ENCODE measurements around the gene GALR2. TPM values are rescaled to one million over a fixed set of nuclear protein-coding genes. Genes with fewer than 3 reads are reported as not detected.
"Not testable (repeated sequence)": the region's sequence is repeated elsewhere in the genome, so short reads cannot be mapped to it uniquely, and the experiment has no call there.

Gene GALR2
- total RNA-seq = not detected
- long read RNA-seq = 0 reads

GRCh38 chr17:76074390-76075363, at the start of gene GALR2:
Gene GALR2, plus strand, starts transcription at chr17:76074781. Its CDS starts 103 bp downstream, at chr17:76074884.
- no peak for DNase-seq
- no peak for ATAC-seq
- intact Hi-C loops (cut with DNase I) = no loop called here

DNA sequence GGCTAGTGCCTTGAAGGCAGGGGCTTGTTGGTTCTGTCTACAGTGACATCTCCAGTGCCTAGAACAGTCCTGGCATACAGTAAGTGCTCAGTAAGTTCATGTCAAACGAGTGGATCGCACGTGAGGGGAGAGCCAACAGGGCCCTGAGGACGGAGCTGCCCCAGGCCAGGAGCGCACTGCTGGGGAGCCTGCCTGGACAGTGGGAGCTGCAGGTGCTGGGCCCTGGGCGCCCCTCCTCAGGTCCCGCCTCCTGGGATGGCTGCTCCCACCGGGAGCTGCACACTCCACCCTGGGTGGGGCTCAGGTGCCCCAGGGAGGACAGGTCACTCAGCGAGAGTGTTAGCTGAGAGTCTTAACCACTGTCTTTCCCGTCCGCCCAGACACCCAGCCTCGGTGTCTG, 49.3 kb upstream of the GALR2 start:
- ATAC-seq (no peak), DNase-seq (no peak)
- intact Hi-C loops (cut with DNase I) = no loop called here

GRCh38 chr17:76026714-76027158, 47.8 kb upstream of the GALR2 start:
- no peak for DNase-seq
- intact Hi-C loops (cut with DNase I) = no loop called here
- peak in 1 of 2 donors; percentile 10 for ATAC-seq

- ATAC-seq = peak; percentile 42 to 82
- intact Hi-C loops (cut with DNase I) = no loop called here
- no peak for DNase-seq
Measured at GRCh38 chr17:76027159-76027839, 47.3 kb upstream of the GALR2 start, which contains the start of gene EVPL. Gene EVPL, minus strand, starts transcription at chr17:76027306. Its CDS starts 108 bp downstream, at chr17:76027198.

- intact Hi-C loops (cut with DNase I) = no loop called here
- no peak for DNase-seq
- ATAC-seq = no peak
Measured at GRCh38 chr17:76032073-76032779, 42.4 kb upstream of the GALR2 start.

DNA sequence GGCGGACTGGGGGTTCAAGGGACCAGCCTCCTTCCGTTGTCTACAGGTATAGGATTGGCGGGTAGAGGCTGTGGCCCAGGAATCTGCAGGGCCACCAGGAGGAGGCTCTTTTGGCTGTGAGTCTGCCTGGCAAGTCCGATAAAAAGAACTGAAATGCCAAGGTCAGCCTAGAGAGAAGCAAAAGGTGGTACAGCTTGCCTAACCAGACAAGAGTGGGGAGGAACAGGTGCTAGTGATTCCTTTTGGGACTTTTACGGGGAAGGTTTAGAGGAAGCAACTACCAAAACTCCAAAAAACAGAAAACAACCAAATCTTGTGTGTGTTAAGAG, 41.8 kb upstream of the GALR2 start:
- ATAC-seq (no peak), DNase-seq (no peak)
- intact Hi-C loops (cut with DNase I) = no loop called here

DNA sequence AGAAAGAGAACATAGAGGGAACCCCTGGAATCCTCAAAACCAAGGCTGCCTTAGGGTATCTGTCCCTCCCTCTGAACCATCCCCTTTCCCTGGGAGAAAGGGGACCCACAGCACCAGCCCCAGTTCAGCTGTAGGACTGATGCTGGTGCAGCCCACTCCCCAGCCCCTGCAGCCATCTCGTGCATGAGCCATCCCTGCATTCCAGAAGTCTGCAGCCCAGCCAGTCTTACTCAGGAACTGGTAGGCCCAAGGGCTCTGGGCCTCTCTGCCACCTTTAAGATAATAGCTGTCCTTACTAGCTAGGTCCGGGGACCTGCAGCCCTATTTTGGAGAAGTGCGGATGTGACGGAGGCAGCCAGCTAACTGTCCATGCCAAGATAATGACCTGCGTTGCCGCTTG, 41.4 kb upstream of the GALR2 start:
- no peak for DNase-seq
- no peak for ATAC-seq

GRCh38 chr17:76034428-76035350, 39.9 kb upstream of the GALR2 start:
- ATAC-seq (no peak), DNase-seq (no peak)
- intact Hi-C loops (cut with DNase I) = no loop called here

More for the DNA sequence above, 41.4 kb upstream of the GALR2 start:
- intact Hi-C loops (cut with DNase I) = no loop called here

GRCh38 chr17:76036497-76037261, 37.9 kb upstream of the GALR2 start:
- ATAC-seq (peak in 1 of 2 donors; percentile 21), DNase-seq (no peak)
- intact Hi-C loops (cut with DNase I) = no loop called here

- intact Hi-C loops (cut with DNase I) = no loop called here
- ATAC-seq (no peak), DNase-seq (no peak)
Measured at GRCh38 chr17:76038050-76038449, 36.5 kb upstream of the GALR2 start.

DNA sequence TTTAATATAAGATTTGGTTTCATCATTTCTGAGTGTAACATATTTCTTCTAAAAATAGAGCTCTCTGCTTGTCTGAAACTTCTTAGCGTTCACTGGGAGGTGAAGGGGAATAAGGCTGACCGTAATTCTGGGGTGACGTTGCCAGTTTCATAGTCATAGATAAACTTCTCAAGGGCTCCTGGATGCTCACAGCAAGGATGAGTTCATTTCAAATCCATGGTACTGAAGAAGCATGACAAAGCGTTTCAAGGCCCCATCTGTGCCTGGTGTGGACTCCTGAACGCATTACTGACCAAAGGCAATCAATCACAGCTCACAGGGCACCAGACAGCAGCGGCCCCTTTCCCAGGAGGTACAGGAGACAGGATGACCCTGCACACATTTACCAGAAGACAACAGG, 35.5 kb upstream of the GALR2 start:
- ATAC-seq (no peak), DNase-seq (no peak)
- intact Hi-C loops (cut with DNase I) = no loop called here

DNA sequence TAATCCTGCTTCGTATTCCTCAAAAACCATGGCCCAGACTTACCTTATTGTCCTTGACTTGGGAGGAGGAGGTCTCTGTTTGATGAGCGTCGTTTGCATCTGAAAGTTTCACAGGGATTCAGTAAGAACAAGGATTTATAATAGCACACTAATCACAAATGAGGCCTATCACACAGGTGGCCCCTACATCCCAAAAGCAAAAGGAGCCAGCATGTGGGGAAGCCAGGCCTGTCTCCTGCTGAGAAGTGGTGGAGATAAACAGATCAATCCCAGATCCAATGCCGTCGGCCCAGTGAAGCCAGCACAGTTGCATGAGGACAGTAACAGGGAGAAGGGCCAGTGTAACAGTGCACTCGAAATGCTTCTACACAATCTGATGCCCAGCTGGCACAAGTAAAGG, 34.2 kb upstream of the GALR2 start:
- DNase-seq = no peak
- intact Hi-C loops (cut with DNase I) = no loop called here
- no peak for ATAC-seq

DNA sequence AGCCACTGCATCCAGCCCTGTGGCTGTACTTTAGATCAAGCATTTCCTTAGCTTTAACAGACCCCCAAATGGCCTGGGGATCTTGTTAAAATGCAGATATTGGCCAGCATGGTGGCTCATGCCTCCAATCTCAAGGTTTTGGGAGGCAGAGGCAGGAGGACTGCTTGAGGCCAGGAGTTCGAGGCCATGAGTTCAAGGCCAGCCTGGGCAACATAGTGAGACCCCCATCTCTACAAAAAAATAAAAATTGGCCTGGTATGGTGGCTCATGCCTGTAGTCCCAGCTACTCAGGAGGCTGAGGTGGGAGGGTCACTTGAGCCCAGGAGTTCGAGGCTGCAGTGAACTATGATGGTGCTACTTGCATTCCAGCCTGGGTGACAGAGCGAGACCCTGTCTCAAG, 31.7 kb upstream of the GALR2 start:
- ATAC-seq; DNase-seq; intact Hi-C loops (cut with DNase I): not testable (repeated sequence)

- ATAC-seq; intact Hi-C loops (cut with DNase I); DNase-seq: not testable (repeated sequence)
Measured at GRCh38 chr17:76044475-76045007, 30.0 kb upstream of the GALR2 start.

DNA sequence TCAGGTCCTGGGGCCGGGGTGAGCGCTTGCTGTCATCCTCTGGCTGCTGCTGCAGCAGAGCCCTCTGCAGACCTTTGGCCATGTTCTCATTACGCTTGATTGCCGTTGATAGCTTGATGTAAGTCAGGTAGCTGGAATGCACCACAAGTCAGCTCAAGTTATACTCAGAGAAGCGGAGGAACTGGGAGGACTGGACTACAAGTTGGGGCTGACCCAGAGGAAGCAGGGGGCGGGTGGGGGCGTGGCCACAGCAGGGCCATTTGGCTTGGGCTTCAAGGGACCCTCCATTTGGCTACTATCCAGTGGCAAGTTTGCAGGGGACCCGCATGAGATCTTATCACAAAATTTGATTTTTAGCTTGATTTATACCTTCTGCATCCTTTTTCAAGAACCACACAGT, 28.5 kb upstream of the GALR2 start:
- ATAC-seq (no peak), DNase-seq (no peak)
- intact Hi-C loops (cut with DNase I) = no loop called here

DNA sequence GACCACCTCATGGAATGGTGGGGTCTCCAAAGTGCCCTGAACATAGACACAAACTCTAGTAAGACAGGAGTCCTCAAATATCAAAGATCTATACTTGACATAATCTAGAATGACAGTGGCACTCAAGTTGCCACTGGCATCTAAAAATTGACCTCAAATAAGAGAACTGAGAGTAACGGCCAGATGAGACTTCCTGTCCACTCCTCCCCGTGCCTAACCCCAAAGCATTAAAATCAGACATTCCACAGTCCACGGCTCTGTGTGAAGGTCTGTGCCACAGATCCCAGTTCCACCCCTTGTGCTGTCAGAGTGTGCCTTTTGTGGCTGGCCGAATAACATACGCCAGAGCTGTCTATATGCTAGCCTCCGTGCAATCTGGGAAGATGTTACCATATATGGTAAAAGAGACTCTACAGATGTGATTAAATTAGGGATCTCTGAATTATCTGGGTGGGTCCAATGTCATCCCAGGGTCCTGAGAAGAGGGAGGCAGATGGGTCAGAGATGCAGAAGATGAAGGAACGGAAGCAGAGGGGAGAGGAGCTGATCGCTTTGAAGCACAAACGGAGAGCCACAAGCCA, 26.5 kb upstream of the GALR2 start:
- DNase-seq (no peak), ATAC-seq (no peak)
- intact Hi-C loops (cut with DNase I) = no loop called here

- intact Hi-C loops (cut with DNase I) = no loop called here
- ATAC-seq = no peak
Measured at GRCh38 chr17:76048711-76049110, 25.9 kb upstream of the GALR2 start.

More at GRCh38 chr17:76048711-76049110, 25.9 kb upstream of the GALR2 start:
- DNase-seq = no peak

Measured in left cardiac atrium (tissue), 4 donors.